Activated CD8-positive, alpha-beta T cell treated with anti-CD3 and anti-CD28 coated beads for 36 hours (primary cell): ENCODE data around the gene DIAPH1. TPM values are rescaled to one million over a fixed set of nuclear protein-coding genes. Genes with fewer than 3 reads are reported as not detected.

Source experiments
- ATAC-seq: fragments of 200-7000 bp; cut with Tn5 transposase; one replicate; pipeline ENCODE4 v1.10.0; 2021; ENCODE audit warnings: mild to moderate bottlenecking, moderate library complexity
- CTCF ChIA-PET: fragments of 350-600 bp; sonication (Branson Sonifier 250); formaldehyde crosslinking; loops from one replicate; lab custom pipeline; 2021; ENCODE audit warnings: antibody characterized with exemption; lab: Charles Lee
- POLR2A ChIA-PET: fragments of 350-600 bp; sonication (Branson Sonifier 250); formaldehyde crosslinking; loops from one replicate; lab custom pipeline; 2021; ENCODE audit warnings: antibody characterized with exemption; lab: Charles Lee
- DNase-seq: peaks from one replicate; pipeline ENCODE4 v3.0.0-alpha.2; 2020
- H3K27ac Mint-ChIP-seq: one replicate; pipeline ENCODE4 v1.8.0; 2021; ENCODE audit warnings: mild to moderate bottlenecking, mixed read lengths
- H3K27me3 Mint-ChIP-seq: one replicate; pipeline ENCODE4 v1.8.0; 2021; ENCODE audit warnings: mixed read lengths
- H3K36me3 Mint-ChIP-seq: one replicate; pipeline ENCODE4 v1.8.0; 2021; ENCODE audit warnings: low read depth, mixed read lengths
- H3K4me1 Mint-ChIP-seq: one replicate; pipeline ENCODE4 v1.8.0; 2021; ENCODE audit warnings: low read depth, mixed read lengths
- H3K4me3 Mint-ChIP-seq: one replicate; pipeline ENCODE4 v1.8.0; 2021; ENCODE audit warnings: mild to moderate bottlenecking, moderate library complexity, mixed read lengths
- H3K9me3 Mint-ChIP-seq: one replicate; pipeline ENCODE4 v1.8.0; 2021; ENCODE audit warnings: mixed read lengths
- CTCF ChIP-seq: fragments of 200-600 bp; IDR thresholded peaks from one replicate; pipeline ENCODE4 v1.8.0; 2022; ENCODE audit warnings: antibody characterized with exemption, mild to moderate bottlenecking
- intact Hi-C: fragments of 100-400 bp; cut with micrococcal nuclease; formaldehyde crosslinking; loops from one replicate; pipeline ENCODE4 v1.10.0; 2022
- total RNA-seq, 2 experiments: library from RNA; stranded (reverse); gene quantifications; one replicate each; pipeline ENCODE4 v1.2.3, GENCODE V29; 2021

DIAPH1 gene
- total RNA-seq, 2 experiments from 2014 or later: 209 to 218 TPM

DNA sequence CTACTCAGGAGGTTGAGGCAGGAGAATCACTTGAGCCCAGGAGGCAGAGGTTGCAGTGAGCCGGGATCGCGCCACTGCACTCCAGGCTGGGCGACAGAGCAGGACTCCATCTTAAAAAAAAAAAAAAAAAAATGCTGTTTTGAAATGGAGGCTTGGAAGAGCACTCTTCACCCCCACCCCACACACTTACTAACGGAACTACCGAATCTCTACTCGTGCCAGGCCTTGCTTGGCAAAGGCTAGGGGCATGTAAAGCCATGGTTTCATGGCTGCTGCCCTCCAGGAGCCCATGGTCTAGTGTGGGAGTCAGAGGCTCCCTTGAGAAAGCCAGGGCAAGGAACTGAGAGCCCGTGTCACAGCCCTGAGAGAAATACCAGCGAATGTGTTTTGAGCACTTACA is 108.6 kb downstream of the DIAPH1 start:
- H3K9me3 Mint-ChIP-seq: no peaks in the 10 kb centered on the region
- intact Hi-C loops: loop anchor here (5.0 to 10.0 kb wide), 2 partner anchors 98 to 185 kb away; partner anchors contain the start of genes PCDHGA10 and TAF7
- H3K36me3 Mint-ChIP-seq: peaks cover 17% of the 10 kb centered on the region
- TF ChIP-seq CTCF: no peak
- H3K4me3 Mint-ChIP-seq: no peak overlapping the region
- no peaks in the 10 kb centered on the region for H3K27me3 Mint-ChIP-seq
- ChIA-PET POLR2A (no interaction called here), CTCF (interaction anchor here (1.0 to 9.4 kb wide), 7 partner anchors 13 to 190 kb away, joined by 3 to 122 read pairs (median 27); partner anchors contain the start of genes PCDHGA10, PCDHGA11, PCDHGA12 and PCDHGB7)
- peaks cover 34% of the 10 kb centered on the region for H3K4me1 Mint-ChIP-seq
- ATAC-seq (no peak), DNase-seq (no peak)
- H3K27ac Mint-ChIP-seq: no peak overlapping the region

DNA sequence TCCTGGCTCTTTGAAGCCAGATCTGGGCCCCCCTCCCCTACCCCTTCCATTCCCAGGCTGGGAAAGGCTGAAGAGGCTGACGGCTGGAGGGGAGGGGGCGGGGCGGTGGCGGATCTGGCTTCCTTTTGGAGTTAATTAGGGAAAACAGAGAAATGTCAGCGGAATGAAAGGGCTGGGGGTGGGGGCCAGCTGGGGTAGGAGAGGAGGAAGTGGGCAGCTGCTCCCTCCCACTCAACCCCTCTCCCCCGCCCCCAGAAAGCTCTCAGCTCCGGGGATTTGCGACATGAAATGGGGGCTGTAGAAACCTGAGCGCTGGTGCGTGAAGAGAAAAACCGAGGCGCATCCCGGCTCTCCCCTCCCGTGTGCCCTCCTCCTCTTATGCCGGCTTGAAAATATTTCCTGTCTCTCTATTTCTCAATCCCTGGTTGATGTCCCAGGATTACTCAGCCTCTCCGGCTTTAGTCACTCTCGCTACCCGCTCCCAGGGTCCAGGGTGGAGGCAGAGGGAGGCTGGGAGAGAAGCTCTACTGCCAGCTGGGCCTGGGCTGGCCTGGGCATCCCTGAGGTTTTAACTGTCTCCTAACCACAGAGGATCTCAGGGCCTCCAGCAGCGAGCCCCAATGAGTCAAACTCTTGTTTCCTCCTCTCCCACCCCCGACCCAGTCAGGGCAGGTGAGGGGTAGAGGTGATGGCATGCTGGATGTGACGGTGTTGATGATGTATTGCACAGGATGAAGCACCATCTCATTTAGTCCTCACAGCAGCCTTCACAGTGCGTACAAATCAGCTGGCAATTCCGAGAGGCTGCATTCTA is 109.8 kb downstream of the DIAPH1 start:
- Mint-ChIP-seq H3K4me1 (peaks cover 22% of the 10 kb centered on the region), H3K36me3 (peaks cover 9% of the 10 kb centered on the region), H3K4me3 (no peak overlapping the region), H3K27ac (peak overlapping the region; percentile 43), H3K9me3 (no peaks in the 10 kb centered on the region), H3K27me3 (no peaks in the 10 kb centered on the region)
- intact Hi-C loops: no loop called here
- POLR2A ChIA-PET: interaction anchor here (0.8 kb wide), 1 partner anchor 30 kb away, joined by 3 read pairs; no protein-coding TSS in a partner anchor
- CTCF ChIA-PET: interaction anchor here (0.7 to 9.4 kb wide), 10 partner anchors 14 to 189 kb away, joined by 3 to 122 read pairs (median 4); partner anchors contain the start of genes PCDHGA10, PCDHGA11, PCDHGA12 and PCDHGB6
- peak; percentile 64 for DNase-seq
- TF ChIP-seq CTCF: no peak
- peak; percentile 31 for ATAC-seq

GRCh38 chr5:141508440-141508797 is 110.4 kb downstream of the DIAPH1 start:
- Mint-ChIP-seq H3K36me3 (peaks cover 4% of the 10 kb centered on the region), H3K27ac (no peak overlapping the region), H3K27me3 (no peaks in the 10 kb centered on the region), H3K4me1 (peaks cover 17% of the 10 kb centered on the region), H3K9me3 (no peaks in the 10 kb centered on the region), H3K4me3 (no peak overlapping the region)
- ATAC-seq: no peak
- CTCF ChIA-PET: interaction anchor here (1.0 to 9.4 kb wide), 7 partner anchors 15 to 188 kb away, joined by 3 to 122 read pairs (median 4); partner anchors contain the start of genes PCDHGA12, PCDHGB6, PCDHGC3 and TAF7
- TF ChIP-seq CTCF: no peak
- no peak for DNase-seq
- intact Hi-C loops: no loop called here
- POLR2A ChIA-PET: interaction anchor here (0.8 kb wide), 1 partner anchor 30 kb away, joined by 3 read pairs; no protein-coding TSS in a partner anchor

GRCh38 chr5:141507387-141508091 is 111.3 kb downstream of the DIAPH1 start:
- Mint-ChIP-seq H3K4me1 (peaks cover 11% of the 10 kb centered on the region), H3K27me3 (no peaks in the 10 kb centered on the region), H3K9me3 (no peaks in the 10 kb centered on the region), H3K27ac (no peak overlapping the region), H3K36me3 (no peaks in the 10 kb centered on the region), H3K4me3 (no peak overlapping the region)
- intact Hi-C loops: no loop called here
- ATAC-seq (no peak), DNase-seq (no peak)
- ChIA-PET POLR2A (interaction anchor here (1.2 kb wide), 1 partner anchor 12 kb away, joined by 3 read pairs; no protein-coding TSS in a partner anchor), CTCF (interaction anchor here (1.1 to 9.4 kb wide), 7 partner anchors 15 to 187 kb away, joined by 3 to 122 read pairs (median 8); partner anchors contain the start of genes PCDHGA10, PCDHGA12, PCDHGC3 and TAF7)
- no peak for TF ChIP-seq CTCF
